ENCODE results near the gene DMD.

DMD gene

DNA sequence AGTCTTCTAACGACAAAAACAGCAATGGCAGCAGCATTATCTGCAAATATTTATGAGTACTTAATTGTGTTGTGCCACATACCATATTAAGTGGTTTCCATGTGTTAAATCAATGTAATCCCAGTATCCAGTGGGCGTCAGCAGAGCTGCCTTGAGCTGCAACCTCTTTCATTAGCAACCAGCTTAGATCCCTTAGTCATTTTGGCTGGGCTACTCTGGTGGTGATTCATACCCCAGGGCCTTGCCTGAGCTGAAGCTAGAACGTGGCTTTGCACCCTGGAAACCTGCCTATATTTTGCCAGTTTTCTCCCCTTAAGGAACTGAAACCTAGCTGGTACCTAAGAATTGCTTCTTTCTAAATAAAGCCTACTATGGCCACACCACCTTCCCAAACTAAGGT is 1665.2 kb downstream of the DMD start:
- TF ChIP-seq, protein P1, sequence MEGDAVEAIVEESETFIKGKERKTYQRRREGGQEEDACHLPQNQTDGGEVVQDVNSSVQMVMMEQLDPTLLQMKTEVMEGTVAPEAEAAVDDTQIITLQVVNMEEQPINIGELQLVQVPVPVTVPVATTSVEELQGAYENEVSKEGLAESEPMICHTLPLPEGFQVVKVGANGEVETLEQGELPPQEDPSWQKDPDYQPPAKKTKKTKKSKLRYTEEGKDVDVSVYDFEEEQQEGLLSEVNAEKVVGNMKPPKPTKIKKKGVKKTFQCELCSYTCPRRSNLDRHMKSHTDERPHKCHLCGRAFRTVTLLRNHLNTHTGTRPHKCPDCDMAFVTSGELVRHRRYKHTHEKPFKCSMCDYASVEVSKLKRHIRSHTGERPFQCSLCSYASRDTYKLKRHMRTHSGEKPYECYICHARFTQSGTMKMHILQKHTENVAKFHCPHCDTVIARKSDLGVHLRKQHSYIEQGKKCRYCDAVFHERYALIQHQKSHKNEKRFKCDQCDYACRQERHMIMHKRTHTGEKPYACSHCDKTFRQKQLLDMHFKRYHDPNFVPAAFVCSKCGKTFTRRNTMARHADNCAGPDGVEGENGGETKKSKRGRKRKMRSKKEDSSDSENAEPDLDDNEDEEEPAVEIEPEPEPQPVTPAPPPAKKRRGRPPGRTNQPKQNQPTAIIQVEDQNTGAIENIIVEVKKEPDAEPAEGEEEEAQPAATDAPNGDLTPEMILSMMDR (IDR thresholded peaks at IDR 0.05; ENCODE audit: borderline replicate concordance, control extremely low read depth, extremely low read depth, insufficient read depth, missing control alignments) = no peak
- in situ Hi-C loops (cut with MboI; ENCODE audit: low sequenced_read_pairs, unreplicated experiment) = no loop called here
- DNase-seq (ENCODE audit: low spot score) = no peak

DNA sequence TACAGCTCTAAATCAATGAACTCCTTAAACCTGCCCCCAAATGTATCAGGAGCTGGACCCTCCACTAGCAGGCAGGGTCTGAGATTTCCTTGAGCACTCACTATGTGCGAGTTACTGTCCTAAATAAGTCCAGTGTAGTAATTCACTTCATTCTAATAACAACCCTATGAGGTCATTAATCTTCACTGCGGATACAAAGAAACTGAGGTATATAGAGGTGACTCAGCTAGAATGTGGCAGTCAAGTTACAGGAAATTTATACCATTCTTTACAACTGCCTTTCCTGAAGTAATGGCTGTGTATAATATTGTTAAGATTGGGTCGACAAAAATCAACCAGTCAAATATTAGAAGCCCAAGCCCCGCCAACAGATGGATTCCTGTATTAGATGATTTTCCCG is 1665.6 kb downstream of the DMD start:
- TF ChIP-seq, protein P1 (IDR thresholded peaks at IDR 0.05; ENCODE audit: borderline replicate concordance, control extremely low read depth, extremely low read depth, insufficient read depth, missing control alignments) = no peak
- DNase-seq (ENCODE audit: low spot score) = no peak
- in situ Hi-C loops (cut with MboI; ENCODE audit: low sequenced_read_pairs, unreplicated experiment) = no loop called here

DNA sequence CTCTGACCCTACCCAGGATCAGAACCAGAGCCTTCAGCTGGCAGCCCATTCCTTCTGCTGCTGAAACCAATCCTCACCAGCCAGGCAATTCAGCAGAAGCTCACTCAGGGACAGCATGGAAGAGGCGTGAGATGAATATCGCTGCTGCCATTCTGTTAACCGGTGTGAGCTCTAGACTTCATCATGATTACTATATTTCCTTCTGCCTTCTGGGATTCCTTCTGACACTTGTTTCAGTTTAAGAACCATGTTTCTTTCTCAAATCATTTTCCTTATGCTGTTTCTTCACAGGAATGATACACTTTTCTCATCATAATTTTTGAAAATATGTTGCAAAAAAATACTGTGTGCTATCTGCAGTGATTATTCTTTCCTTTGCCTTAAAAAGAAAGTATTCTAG is 1666.2 kb downstream of the DMD start:
- TF ChIP-seq, protein P1 (IDR thresholded peaks at IDR 0.05; ENCODE audit: borderline replicate concordance, control extremely low read depth, extremely low read depth, insufficient read depth, missing control alignments) = no peak
- in situ Hi-C loops (cut with MboI; ENCODE audit: low sequenced_read_pairs, unreplicated experiment) = no loop called here
- no peak for DNase-seq (ENCODE audit: low spot score)

DNA sequence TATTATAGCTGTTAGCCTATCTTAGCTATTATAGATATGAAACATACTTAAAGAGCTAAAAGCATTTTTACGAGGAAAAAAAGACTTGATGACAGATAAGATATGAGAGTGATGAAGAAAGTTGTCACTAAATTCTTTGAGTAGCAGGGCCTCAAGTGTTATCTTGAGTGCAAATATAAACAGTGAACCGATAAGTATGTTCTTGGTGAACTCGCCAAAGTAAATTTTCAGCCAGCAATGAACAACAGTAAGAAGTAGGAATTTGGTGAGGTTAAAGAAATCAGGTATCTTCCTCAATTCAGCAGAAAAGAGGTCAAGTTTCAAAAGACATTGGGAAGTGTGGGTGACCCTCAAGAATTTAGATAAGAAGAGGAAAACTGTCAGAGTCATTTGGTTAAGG is 1667.7 kb downstream of the DMD start:
- no peak for DNase-seq (ENCODE audit: low spot score)
- in situ Hi-C loops (cut with MboI; ENCODE audit: low sequenced_read_pairs, unreplicated experiment) = no loop called here
- TF ChIP-seq, protein P1 (IDR thresholded peaks at IDR 0.05; ENCODE audit: borderline replicate concordance, control extremely low read depth, extremely low read depth, insufficient read depth, missing control alignments) = no peak

DNA sequence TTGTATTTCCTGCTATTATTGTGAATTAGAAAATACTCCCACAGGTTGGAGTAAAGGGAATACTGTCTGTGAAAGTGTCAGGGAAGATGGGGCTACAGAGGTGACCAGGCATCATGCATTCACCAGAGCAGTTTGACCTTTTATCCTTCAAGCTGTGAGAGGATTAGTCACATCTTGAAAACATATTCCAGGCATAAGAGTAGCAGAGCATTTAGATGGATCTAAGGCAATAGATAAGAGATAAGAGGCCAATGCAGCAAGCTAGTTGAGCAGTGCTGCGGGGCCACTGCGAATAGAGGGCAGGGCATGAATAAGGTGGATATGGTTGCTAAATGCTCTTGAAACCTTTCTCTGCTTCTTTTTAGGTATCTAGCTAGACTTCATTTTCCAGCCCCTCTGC is 1668.8 kb downstream of the DMD start:
- in situ Hi-C loops (cut with MboI; ENCODE audit: low sequenced_read_pairs, unreplicated experiment) = no loop called here
- TF ChIP-seq, protein P1 (IDR thresholded peaks at IDR 0.05; ENCODE audit: borderline replicate concordance, control extremely low read depth, extremely low read depth, insufficient read depth, missing control alignments) = no peak
- DNase-seq (ENCODE audit: low spot score) = no peak

DNA sequence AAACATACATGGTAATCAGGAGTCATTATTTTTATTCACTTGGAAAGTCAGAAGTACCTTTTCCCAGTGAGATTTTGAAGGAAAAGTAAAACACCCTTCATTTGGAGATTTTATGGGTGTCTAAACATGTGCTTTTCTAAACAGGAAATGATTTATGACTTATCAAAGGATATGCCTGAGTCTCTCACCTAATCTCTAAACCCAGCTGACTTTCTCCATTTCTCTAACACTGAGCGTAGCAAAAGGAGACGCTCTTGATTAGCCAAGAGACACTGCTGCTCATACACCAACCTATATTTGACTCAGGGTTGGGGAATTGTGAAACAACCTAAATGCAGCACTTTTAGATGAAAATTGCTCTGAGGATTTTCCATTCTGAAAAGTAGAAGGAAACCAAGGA is 1671.0 kb downstream of the DMD start:
- no peak for DNase-seq (ENCODE audit: low spot score)
- TF ChIP-seq, protein P1 (IDR thresholded peaks at IDR 0.05; ENCODE audit: borderline replicate concordance, control extremely low read depth, extremely low read depth, insufficient read depth, missing control alignments) = no peak
- in situ Hi-C loops (cut with MboI; ENCODE audit: low sequenced_read_pairs, unreplicated experiment) = no loop called here

Data from GM13976 (cell line).